KBM-7 (cell line): ENCODE data around the gene GUCY1A1.

Experiments
- DNase-seq: peaks from one replicate; pipeline ENCODE4 v3.0.0-alpha.2; 2015
- in situ Hi-C: fragments of 300-500 bp; cut with MboI; formaldehyde crosslinking; loops from 2 replicates; pipeline ENCODE4 v1.14.3; 2020; ENCODE audit warnings: low sequenced_read_pairs, low pct_unique_long_range_greater_than_20kb, mixed read lengths

Gene GUCY1A1

DNA sequence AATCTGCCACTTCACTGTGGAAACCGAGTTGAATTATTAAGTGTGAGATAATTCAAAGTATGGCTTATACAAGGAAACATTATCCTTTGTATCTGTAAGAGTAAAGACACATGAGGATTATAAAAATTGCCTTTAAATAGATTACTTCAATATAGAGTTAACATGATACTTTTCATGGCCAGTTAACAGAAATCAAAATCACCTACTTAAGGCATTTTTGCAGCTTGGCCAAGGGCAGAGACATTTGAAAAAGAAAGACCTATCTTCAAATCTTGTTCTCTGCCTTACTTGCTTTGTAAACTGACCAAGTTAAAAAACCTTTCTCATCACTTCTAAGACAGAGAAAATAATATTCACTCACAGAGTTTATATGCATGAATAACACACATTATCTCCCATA is 47.3 kb downstream of the GUCY1A1 start:
- DNase-seq: no peak
- in situ Hi-C loops: no loop called here

DNA sequence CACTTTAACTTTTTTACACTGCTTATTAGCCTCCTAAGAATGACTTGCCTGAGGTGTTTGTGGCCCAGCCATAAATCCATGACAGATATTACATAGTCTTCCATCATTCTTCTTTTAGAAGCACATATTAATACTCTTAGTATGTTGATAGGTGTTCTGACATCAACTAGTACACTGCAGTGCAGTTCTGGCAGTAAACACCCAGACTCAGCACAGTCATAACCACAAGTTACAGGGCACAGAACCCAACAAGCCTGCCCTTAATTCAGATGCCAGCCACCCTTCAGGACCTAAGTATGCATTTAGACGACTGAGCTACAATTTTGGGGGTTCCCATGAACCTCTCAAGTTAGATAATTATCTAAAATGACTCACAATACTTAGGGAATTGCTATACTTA is 55.7 kb downstream of the GUCY1A1 start:
- in situ Hi-C loops: no loop called here
- no peak for DNase-seq

DNA sequence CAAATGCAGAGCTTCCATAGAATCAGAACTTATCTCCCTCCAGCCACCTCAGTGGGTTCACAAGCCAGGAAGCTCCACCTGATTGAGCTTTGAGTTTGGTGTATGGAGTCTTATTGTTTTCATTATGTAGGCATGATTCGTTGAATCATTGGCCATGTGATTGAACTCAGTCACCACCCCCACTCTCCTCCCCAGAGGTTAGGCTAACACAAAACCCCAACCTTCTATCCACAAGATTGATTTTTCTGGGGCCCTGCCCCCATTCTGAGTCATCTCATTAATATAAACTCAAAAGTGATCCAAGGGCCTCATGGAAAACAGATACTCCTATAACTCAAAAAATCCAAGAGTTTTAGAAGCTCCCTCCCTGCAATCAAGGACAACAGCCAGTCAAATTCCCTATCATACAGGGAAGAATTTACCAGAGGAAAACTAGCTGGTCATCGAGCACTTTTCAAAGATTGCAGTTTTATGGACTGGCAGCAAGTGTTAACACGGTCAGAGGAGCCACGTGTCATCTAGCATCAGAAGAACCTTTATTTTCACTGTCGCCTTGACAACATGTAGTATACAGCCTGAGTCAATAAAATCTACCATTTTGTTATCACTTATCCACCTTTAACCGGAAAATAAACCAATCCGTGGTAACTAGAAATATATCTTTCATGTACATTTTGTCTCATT is 56.3 kb downstream of the GUCY1A1 start:
- no peak for DNase-seq
- in situ Hi-C loops: no loop called here

DNA sequence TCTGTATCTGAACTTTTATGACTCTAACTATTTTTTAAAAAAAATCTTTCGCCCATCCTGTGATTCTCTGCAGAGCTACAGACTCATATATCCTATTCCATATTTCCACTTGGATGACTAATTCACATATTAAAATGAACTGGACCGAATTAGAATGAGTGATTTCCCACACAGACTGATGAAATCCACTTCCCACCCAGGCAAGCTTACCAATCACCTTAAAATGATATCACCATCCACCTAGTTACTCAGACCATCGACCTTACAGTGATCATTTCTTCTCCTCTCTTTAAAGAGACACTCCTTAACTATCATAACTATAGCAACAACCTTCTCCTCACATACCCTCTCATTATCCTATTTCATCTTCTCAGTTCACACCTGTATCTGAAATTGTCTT is 58.1 kb downstream of the GUCY1A1 start:
- DNase-seq: no peak
- in situ Hi-C loops: no loop called here

DNA sequence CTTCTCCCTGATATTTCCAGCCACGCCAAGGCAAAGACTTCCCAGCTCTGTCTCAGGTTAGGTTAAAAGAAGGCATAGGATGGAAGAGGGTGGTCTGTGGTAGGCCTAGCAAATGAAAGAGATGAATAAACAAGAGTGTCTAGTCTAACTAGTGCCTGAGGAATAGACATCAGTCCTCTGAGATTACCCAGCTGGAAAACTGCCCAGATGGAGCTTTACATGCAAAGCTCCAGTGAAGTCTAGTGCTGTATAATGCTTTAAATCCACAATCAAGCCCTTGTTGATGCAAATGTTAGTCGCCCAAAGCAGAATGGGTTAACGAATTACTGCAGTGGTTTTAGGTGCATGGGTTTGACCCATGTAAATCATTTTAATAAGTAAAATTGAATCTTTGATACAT is 67.4 kb downstream of the GUCY1A1 start:
- DNase-seq: no peak
- in situ Hi-C loops: no loop called here

DNA sequence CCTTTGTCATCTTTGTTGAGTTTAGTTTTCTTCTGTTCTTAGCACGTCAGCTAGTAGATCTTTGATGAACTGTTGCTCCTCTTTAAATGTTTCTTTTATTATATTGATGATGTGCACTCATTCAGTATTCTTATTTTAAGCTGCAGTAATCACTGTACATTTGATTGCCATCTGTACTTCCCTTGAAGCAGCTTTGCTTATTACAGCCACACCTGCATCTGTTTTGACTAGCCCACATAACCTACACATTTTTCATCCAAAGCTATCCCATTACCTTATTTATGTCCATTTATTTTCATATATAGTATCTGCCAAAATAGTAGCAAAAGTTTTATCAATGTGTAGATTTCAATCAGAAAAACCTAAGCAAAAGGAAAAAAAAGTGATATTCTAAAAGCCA is 68.3 kb downstream of the GUCY1A1 start:
- DNase-seq: no peak
- in situ Hi-C loops: no loop called here

DNA sequence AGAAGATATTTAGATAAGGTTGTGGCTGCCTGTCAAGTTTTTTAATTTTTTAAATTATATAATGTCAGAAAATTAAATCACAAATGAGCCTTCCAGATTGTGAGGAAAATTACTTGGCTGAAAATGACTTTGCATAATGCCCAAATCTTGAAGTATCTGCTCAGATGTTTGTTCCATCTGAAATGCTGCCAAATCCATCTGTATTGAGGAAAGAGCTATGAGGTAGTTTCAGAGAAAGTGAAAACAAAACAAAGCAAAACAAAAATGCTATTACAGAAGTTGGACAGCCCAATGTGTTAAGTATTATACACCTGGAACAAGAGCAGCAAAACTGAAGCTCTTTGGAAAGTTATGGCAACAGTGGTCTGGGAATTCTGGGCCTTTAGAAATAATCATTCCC is 68.8 kb downstream of the GUCY1A1 start:
- in situ Hi-C loops: no loop called here
- no peak for DNase-seq

DNA sequence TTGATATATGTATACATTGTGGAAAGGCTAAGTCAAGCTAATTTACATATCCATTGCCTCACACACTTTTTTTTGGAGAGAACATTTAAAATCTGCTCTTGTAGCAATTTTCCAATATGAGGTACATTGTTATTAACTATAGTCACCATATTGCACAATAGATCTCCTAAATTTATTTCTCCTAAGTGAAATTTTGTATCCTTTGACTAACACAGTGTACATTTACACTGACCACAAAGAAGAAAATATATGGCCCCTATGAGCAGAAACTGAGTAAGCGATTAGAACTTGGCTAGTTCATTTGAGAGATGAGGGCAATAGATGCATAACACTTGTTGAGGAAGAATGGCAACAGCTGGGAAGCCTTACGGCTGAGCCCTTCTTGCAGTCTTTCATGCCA is 71.9 kb downstream of the GUCY1A1 start:
- in situ Hi-C loops: no loop called here
- DNase-seq: no peak

DNA sequence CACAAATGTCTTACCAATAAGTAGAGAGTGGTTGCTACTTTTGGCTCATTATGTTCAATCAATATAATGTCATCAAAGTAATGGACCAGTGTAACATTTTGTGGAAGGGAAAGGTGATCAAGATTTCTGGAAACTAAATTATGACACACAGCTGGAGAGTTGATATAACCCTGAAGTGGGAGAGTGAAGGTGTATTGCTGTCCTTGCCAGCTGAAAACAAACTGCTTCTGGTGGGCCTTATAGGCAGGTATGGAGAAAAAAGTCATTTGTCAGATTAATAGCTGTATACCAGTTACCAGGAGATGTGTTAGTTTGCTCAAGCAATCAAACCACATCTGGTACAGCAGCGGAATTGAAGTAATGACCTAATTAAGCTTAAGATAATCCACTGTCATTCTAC is 74.9 kb downstream of the GUCY1A1 start:
- in situ Hi-C loops: no loop called here

DNA sequence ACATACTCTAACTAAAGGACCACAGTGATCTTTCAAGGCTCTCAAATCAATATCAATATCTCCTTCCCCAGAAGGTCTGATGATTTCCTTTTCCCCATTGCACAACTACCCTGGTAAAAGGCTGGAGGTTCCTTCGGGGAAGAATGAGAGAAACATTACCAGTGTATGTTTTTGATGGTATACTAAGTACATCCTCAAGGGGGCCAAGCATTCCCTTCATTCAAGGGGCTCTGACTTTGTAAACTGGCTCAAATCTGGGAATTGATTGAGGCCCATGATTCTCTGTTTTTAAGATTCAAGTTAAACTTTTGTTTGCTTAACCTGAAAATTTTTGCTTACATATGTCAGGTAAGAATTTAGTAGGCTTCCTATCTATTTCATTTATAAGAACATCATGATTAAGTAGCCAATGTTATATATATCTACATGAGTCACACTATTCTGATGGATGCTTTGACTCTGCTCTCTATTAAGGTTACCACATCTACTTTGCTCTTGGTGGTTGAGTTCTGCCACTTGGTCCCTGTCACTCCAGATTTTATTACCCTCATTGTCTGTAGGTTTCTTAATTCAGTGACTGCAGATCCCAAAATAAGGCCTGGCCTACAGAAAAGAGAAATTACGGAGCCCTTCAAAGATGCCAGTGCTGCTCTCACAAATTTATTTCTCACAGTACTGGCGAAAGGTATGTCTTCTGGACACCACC is 75.8 kb downstream of the GUCY1A1 start:
- in situ Hi-C loops: no loop called here
- DNase-seq: peak; percentile 28

More for the DNA sequence above, 74.9 kb downstream of the GUCY1A1 start:
- DNase-seq: no peak

DNA sequence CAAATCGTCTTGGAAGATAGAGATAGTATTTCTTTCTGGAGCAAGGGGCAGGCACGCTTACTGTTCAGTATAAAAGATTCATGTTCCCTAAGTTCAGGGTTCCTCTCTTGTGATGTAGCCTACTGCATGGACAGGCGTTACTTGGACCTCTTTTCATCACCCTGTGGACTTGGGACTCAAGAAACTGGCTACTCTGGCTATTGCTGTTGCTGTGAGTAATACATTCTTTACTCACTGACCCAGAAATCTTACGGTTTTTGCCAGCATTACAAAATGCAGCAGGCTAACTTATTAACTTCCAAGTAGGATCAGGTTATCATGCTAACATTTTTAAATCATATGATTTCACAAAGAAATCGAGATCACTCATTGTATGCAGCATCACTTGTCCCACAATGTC is 79.3 kb downstream of the GUCY1A1 start:
- in situ Hi-C loops: no loop called here

DNA sequence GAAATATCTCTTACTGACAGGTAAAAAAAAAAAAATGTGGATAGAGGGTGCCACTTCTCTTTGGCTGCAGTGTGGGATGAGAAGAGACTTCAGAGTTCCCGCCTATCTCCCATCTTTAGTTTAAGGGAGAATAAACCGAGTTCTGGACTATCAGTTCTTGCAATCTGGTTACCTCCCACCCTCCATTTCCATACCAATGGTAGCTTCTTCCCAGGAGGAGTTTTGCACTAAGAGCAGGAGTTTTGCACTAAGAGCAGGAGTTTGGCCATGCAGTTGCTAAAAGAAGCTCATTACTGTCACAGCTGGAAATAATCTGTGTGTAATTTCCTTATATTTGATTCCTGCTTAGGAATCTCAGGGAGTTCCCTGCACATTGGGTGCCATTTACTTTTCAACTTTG is 81.4 kb downstream of the GUCY1A1 start:
- in situ Hi-C loops: no loop called here
- DNase-seq: no peak

More for the DNA sequence above, 79.3 kb downstream of the GUCY1A1 start:
- DNase-seq: no peak

DNA sequence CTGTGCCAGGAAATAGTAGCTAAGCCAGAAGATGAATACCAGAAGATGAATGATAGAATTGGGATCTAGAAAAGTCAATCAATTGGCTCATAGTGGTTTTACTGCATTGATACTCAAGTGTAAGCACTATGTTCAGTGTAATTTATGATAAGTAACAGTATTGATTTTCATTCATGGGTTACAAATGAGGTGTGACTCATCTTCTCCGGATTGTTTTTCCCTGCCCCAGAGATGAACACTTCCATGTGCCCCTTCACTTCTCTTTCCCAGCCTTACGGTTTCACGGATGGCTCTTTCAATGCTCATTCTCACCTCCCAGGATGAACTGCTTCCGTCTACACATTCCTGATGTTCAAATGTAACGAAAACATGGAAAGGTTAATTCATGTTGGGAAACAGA is 82.4 kb downstream of the GUCY1A1 start:
- no peak for DNase-seq
- in situ Hi-C loops: no loop called here

DNA sequence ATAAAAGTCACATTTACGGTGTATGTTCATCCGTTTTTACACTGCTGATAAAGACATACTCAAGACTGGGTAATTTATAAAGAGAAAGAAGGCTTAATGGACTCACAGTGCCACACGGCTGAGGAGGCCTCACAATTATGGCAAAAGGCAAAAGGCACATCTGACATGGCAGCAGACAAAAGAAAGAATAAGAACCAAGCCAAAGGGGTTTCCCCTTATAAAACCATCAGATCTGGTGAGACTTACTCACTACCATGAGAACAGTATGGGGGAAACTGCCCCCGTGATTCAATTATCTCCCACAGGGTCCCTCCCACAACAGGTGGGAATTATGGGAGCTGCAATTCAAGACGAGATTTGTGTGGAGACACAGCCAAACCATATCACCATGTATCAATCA is 84.9 kb downstream of the GUCY1A1 start:
- DNase-seq: no peak
- in situ Hi-C loops: no loop called here

DNA sequence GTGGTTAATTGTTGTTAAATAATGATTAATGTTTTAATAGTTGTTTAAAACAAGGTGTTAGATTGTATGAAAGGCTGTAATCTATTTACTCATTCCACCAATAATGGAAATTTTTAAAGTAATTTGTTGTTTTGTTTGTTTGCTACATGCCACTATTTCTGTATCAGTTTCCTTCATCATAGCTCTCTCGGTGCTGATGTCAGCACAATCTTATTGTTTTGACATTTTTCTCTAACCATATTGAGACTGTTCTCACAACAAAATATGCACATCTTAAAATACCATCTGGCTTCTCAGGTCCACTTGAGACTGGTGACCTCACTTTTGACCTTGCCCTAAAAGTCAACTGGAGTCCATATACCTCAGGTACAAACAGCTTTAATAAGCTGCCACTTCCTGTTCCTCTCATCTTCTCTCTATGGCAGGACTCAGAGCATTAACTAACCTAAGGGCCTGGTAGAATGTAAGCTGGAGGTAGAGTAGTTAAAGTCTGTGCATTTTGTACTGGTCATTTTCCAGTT is 91.2 kb downstream of the GUCY1A1 start:
- in situ Hi-C loops: no loop called here

DNA sequence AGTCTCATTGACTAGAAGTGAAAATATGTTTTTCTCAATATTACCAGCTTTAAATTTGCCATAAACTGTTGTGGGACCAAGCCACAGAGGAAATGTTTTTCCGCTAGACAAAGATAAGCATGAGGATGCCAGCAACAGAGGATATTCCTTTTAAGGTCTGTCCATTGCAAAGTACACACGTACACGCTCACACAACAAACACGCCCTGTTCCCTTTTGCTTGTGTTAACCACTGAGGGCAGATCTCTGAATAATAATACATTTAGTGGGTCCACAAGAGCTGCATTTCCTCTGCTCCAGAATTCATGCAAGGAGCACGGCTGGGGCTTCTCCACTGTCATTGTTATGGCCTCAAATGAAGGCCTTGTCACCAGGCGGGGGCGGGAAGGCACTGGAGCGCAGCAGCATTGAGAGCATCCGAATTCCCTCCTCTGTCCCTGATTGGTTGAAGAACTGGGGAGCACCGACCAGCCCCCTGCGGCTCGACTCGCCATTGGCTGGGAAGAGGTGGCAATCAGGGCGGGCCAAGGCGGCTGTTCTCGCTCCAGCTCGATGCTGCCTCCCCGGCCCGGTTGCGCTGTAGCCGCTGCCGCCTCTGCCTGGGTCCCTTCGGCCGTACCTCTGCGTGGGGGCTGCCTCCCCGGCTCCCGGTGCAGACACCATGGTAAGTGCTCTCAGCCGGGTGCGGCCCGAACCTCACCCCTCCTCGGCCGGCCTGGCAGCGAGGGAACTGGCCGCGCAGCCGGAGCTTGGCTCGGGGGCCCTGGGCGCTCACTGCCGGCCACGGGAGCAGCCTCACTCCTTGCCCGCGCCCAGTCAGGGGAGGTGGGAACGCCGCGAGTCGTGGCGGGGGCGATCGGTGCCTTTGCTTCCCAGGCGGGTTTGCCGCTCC is 92.1 kb downstream of the GUCY1A1 start, which contains the start of gene GUCY1B1:
GUCY1B1 (plus strand) TSS at position 541 of the 891 bp plus-strand sequence; CDS start at position 661, 120 bp downstream.
- in situ Hi-C loops: no loop called here
- peak; percentile 98 for DNase-seq

More for the DNA sequence above, 91.2 kb downstream of the GUCY1A1 start:
- DNase-seq: no peak

DNA sequence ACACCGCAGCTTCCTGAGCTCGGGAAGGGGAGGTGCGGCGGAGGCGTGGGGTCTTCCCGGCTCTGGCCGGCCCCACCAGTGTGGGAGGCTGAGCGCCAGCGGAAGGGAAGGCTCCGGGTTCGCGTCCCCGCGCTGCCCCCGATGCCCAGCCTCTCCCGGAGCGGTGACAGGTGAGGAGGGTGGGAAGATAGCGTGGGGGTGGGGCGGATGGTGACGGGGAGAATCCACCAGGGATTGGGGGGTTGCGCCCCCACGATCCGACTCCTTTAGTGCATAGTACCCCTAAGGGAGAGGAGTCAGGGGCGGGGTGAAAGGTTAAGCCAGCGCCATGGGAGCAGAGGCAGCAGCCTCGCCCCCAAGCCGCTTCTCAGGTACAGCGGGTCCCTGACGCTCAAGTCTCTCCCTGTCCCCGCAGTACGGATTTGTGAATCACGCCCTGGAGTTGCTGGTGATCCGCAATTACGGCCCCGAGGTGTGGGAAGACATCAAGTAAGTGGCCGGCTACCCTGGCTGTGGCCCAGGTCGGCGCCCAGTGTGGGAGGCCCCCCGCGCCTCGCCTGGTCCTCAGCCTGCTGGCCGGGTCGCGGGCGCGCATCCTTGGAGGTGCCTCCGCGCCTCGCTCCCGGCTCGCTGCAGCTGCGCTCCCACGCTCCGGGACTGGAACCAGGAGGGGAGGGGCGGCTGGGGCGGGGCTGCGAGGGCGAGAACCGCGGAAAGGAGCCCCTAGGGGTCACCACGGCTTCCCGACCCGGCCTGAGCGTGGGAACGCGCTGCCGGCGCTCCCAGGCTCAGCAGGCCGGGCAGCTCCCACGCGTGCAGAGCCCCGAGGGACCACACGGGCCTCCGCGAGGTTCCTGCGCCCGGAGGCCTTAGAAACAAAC is 93.0 kb downstream of the GUCY1A1 start:
- in situ Hi-C loops: no loop called here
- peak; percentile 58 for DNase-seq

DNA sequence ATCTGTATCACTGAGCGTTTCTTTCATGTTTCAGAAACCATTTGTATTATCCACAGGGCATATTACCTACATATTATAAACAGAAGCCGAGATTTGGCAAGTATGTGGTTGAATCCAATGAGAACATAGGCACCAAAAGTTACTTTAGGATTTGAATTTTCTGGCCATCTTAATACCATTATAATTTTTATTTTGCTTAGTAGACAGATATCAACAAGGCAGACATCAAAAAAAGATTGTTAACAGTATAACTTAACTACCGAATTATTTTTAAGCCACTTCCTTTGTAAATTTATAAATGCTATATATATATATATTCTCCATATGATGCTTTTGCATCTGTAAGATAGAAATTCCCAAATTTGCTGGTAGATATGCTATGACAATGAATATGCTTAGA is 94.4 kb downstream of the GUCY1A1 start:
- in situ Hi-C loops: no loop called here
- DNase-seq: no peak

DNA sequence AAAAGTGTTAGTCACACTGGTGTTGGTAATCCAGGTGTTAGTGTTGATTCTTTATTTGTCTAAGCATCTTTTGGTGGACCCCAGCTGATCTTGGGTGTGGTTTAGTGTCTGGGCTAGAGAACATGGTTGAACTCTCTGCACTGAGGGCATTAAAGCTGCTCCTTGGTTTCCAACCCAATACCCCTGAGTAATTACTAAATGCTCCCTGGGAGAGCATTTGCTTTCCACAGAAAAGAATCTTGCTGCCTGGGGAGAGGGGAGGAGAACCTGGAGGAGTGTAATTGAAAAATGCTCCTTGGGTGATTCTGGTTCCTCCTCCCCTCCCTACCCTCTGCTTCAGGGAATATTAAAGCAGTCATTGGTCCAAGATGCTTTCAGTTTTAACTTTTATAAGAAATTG is 95.3 kb downstream of the GUCY1A1 start:
- no peak for DNase-seq
- in situ Hi-C loops: no loop called here
